Neuronal stem cell (in vitro differentiated cells): ENCODE results near the gene GNAS. TPM values are rescaled to one million over a fixed set of nuclear protein-coding genes. Genes with fewer than 3 reads are reported as not detected.
A peak's percentile ranks its signal among the peaks of the same experiment; 100 is the strongest.

Source experiments
- DNase-seq: peaks from one replicate; pipeline ENCODE4 v3.0.0-alpha.2; 2013; ENCODE audit warnings: low spot score
- H2AFZ ChIP-seq: one replicate; pipeline ENCODE4 v1.6.1; 2013; ENCODE audit warnings: mild to moderate bottlenecking, low read length, inconsistent platforms
- H2AK5ac ChIP-seq: 2 replicates; pipeline ENCODE4 v1.6.1; 2013; ENCODE audit warnings: low read depth, mild to moderate bottlenecking, inconsistent platforms, low read length, moderate library complexity, mixed read lengths
- H2BK120ac ChIP-seq: 2 replicates; pipeline ENCODE4 v1.6.1; 2013; ENCODE audit warnings: low read depth, mild to moderate bottlenecking, inconsistent platforms, low read length, moderate library complexity, mixed read lengths
- H2BK12ac ChIP-seq: one replicate; pipeline ENCODE4 v1.6.1; 2013; ENCODE audit warnings: low read length, inconsistent platforms
- H2BK15ac ChIP-seq: 2 replicates; pipeline ENCODE4 v1.6.1; 2013; ENCODE audit warnings: mild to moderate bottlenecking, low read length, inconsistent platforms, mixed read lengths
- H2BK5ac ChIP-seq: one replicate; pipeline ENCODE4 v1.6.1; 2013; ENCODE audit warnings: inconsistent platforms, mild to moderate bottlenecking, low read length, moderate library complexity
- H3K14ac ChIP-seq: one replicate; pipeline ENCODE4 v1.6.1; 2013; ENCODE audit warnings: low read length, inconsistent platforms
- H3K18ac ChIP-seq: 2 replicates; pipeline ENCODE4 v1.6.1; 2013; ENCODE audit warnings: low read length, inconsistent platforms
- H3K23ac ChIP-seq: 2 replicates; pipeline ENCODE4 v1.6.1; 2013; ENCODE audit warnings: low read depth, mild to moderate bottlenecking, mixed read lengths, low read length, inconsistent platforms; ENCODE audit not compliant: poor library complexity
- H3K27ac ChIP-seq: replicated peaks from 3 replicates; pipeline ENCODE4 v1.5.1; 2013; ENCODE audit warnings: low read length, inconsistent platforms
- H3K27me3 ChIP-seq, 3 experiments: 2 replicates each; pipeline ENCODE4 v1.6.1; 2013; ENCODE audit warnings: low read length in 3 of 3, mild to moderate bottlenecking in 2 of 3, inconsistent platforms in 1 of 3, low read depth in 1 of 3, mixed read lengths in 1 of 3, moderate library complexity in 1 of 3; ENCODE audit not compliant: control insufficient read depth in 3 of 3, insufficient read depth in 3 of 3
- H3K36me3 ChIP-seq, 2 donors: replicated peaks in 1 of 2; 2 replicates each; pipeline ENCODE4 v1.6.1; 2013; ENCODE audit warnings: low read length in 2 of 2; ENCODE audit not compliant: control insufficient read depth in 2 of 2, insufficient read depth in 2 of 2
- H3K4ac ChIP-seq: 2 replicates; pipeline ENCODE4 v1.6.1; 2013; ENCODE audit warnings: inconsistent platforms, mild to moderate bottlenecking, low read length, moderate library complexity
- H3K4me1 ChIP-seq, 2 donors: 1 replicate in 1 of 2; 2 replicates in 1 of 2; pipeline ENCODE4 v1.6.1; 2013; ENCODE audit warnings: low read length in 2 of 2, low read depth in 1 of 2; ENCODE audit not compliant: control insufficient read depth in 2 of 2, insufficient read depth in 1 of 2
- H3K4me2 ChIP-seq: one replicate; pipeline ENCODE4 v1.6.1; 2013; ENCODE audit warnings: mild to moderate bottlenecking, low read length, inconsistent platforms; ENCODE audit not compliant: insufficient read depth, poor library complexity, severe bottlenecking
- H3K4me3 ChIP-seq, 2 donors: 2 replicates each; pipeline ENCODE4 v1.5.1; 2013; ENCODE audit warnings: low read length in 2 of 2, mild to moderate bottlenecking in 2 of 2, inconsistent platforms in 1 of 2, moderate library complexity in 1 of 2
- H3K79me1 ChIP-seq: one replicate; pipeline ENCODE4 v1.6.1; 2013; ENCODE audit warnings: low read depth, mild to moderate bottlenecking, inconsistent platforms, low read length, moderate library complexity
- H3K9ac ChIP-seq: one replicate; pipeline ENCODE4 v1.6.1; 2013; ENCODE audit warnings: mild to moderate bottlenecking, low read depth, low read length, inconsistent platforms; ENCODE audit not compliant: poor library complexity
- H3K9me3 ChIP-seq, 2 donors: replicated peaks in 1 of 2; 2 replicates each; pipeline versions ENCODE3 to v1.6.1; 2013; ENCODE audit warnings: low read length in 2 of 2, mild to moderate bottlenecking in 2 of 2, inconsistent platforms in 1 of 2, low read depth in 1 of 2, mixed read lengths in 1 of 2, moderate library complexity in 1 of 2; ENCODE audit not compliant: control insufficient read depth in 2 of 2, insufficient read depth in 1 of 2
- H4K8ac ChIP-seq: one replicate; pipeline ENCODE4 v1.6.1; 2013; ENCODE audit warnings: low read depth, mild to moderate bottlenecking, inconsistent platforms, low read length, moderate library complexity
- H4K91ac ChIP-seq: one replicate; pipeline ENCODE4 v1.6.1; 2013; ENCODE audit warnings: low read length, low read depth, mild to moderate bottlenecking, inconsistent platforms; ENCODE audit not compliant: poor library complexity
- WGBS, 2 donors: extraction: QIAGEN DNeasy Blood & Tissue Kit; methylation state at CpG; one replicate each; pipeline ENCODE4 v1.1.7; 2013; ENCODE audit warnings: missing lambda C conversion rate in 2 of 2, mixed read lengths in 1 of 2; ENCODE audit not compliant: insufficient read length in 2 of 2, insufficient replicate concordance in 1 of 2; ENCODE audit errors: extremely low coverage in 2 of 2; 5-methylcytosine and 5-hydroxymethylcytosine counted together
- polyA plus RNA-seq, 2 experiments: library from polyadenylated mRNA; stranded (reverse); fragments of 200-250 nt; gene quantifications; one replicate each; pipeline ENCODE4 v1.2.3, GENCODE V29; 2013

GNAS gene
- 1,720 TPM for polyA plus RNA-seq (2013, experiment 1 of 2)
- 1,692 TPM for polyA plus RNA-seq (2013, experiment 2 of 2)

DNA sequence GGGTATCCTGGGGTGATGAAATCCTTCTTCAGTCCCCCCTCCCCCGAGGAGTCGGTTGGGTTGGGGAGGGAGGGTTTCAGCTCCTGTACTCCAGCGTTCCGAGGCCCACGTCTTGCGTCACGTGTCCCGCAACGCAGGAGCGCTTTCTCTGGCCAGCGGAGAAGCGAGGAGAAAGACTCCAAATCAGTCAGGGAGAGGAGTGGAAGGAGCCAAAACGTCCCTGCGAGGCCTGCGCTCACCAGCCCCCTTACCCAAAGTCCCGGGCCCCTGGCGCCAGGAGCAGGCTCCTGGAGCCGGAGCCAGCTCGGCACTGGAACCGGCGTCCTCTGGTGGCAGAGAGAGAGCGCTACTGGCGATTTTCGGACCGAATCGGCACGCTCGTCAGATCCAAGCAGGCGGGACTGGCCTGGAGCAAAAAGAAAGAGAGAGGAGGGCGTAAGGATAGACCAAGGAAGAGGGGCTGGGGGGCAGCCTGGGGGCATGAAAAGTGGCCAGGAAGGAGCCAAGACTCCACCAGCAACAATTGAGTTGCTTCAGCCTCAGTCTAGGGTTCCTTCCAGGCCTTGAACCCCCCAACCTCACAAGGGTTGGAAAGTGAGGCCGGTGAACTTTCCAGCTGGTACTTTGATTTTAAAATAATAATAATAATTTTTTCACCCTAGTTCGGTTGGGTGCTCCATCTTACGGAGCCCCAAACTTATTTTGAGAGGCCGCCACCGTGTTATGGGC is at the start of gene GNAS:
Gene GNAS (plus strand): TSS at position 174 of the 729 bp plus-strand sequence.
- H4K91ac ChIP-seq, result no peak within 1 kb of the TSS
- H3K4me2 ChIP-seq, result peak within 1 kb of the TSS; percentile 66
- peaks cover 3 to 11% of the 10 kb centered on the region in 2 donors for H3K9me3 ChIP-seq
- peak within 1 kb of the TSS; percentile 77 for H3K23ac ChIP-seq
- peak within 1 kb of the TSS; percentile 20 to 77 for H3K4me3 ChIP-seq
- H3K36me3 ChIP-seq, result no peaks in the 10 kb centered on the region
- DNase-seq, result peak; percentile 72
- peaks cover 3% of the 10 kb centered on the region for H3K79me1 ChIP-seq
- H2BK15ac ChIP-seq, result peak within 1 kb of the TSS; percentile 70
- H3K9ac ChIP-seq, result peak within 1 kb of the TSS; percentile 51
- WGBS, 2 donors, result no CpG with 5 or more reads among the region's 35 CpGs
- H2BK120ac ChIP-seq, result no peak within 1 kb of the TSS
- no peak within 1 kb of the TSS for H2BK12ac ChIP-seq
- H4K8ac ChIP-seq, result no peak within 1 kb of the TSS
- H2BK5ac ChIP-seq, result no peak within 1 kb of the TSS
- H3K4me1 ChIP-seq, result peaks cover 0 to 4% of the 10 kb centered on the region in 2 donors
- H3K14ac ChIP-seq, result no peak within 1 kb of the TSS
- H3K27me3 ChIP-seq, result peaks cover 17 to 94% (median 57%) of the 10 kb centered on the region in 3 experiments
- peak within 1 kb of the TSS; percentile 79 for H3K18ac ChIP-seq
- H3K4ac ChIP-seq, result no peak within 1 kb of the TSS
- H3K27ac ChIP-seq, result no peak within 1 kb of the TSS
- H2AK5ac ChIP-seq, result peak within 1 kb of the TSS; percentile 81
- peak within 1 kb of the TSS; percentile 93 for H2AFZ ChIP-seq

- Histone ChIP-seq H3K79me1 (no peaks in the 10 kb centered on the region), H2BK5ac (no peak overlapping the region), H4K8ac (no peak overlapping the region), H3K9ac (no peak overlapping the region), H4K91ac (no peak overlapping the region), H2AFZ (no peak overlapping the region), H2BK12ac (no peak overlapping the region), H3K4ac (no peak overlapping the region), H2BK120ac (no peak overlapping the region), H3K14ac (no peak overlapping the region), H2AK5ac (peak overlapping the region; percentile 34), H2BK15ac (peak overlapping the region; percentile 16), H3K4me1 (peaks cover 0 to 15% of the 10 kb centered on the region in 2 donors), H3K27ac (no peak overlapping the region), H3K18ac (peak overlapping the region; percentile 22), H3K4me2 (no peak overlapping the region), H3K9me3 (no peaks in the 10 kb centered on the region), H3K23ac (no peak overlapping the region), H3K27me3 (peaks cover 0 to 23% (median 0%) of the 10 kb centered on the region in 3 experiments), H3K36me3 (no peaks in the 10 kb centered on the region), H3K4me3 (no peak overlapping the region)
- no peak for DNase-seq
- no CpG with 5 or more reads among the region's 18 CpGs for WGBS, 2 donors
These were observed 49.0 kb upstream of the GNAS start for GRCh38 chr20:58803533-58803932.

- H2BK15ac ChIP-seq, result no peak overlapping the region
- no peak overlapping the region for H2BK12ac ChIP-seq
- H3K4ac ChIP-seq, result no peak overlapping the region
- H3K9ac ChIP-seq, result no peak overlapping the region
- no peak overlapping the region for H2BK5ac ChIP-seq
- H4K8ac ChIP-seq, result no peak overlapping the region
- H3K27me3 ChIP-seq, result peaks cover 0 to 23% (median 0%) of the 10 kb centered on the region in 3 experiments
- no peak overlapping the region for H3K4me2 ChIP-seq
- no peak overlapping the region for H4K91ac ChIP-seq
- H2BK120ac ChIP-seq, result no peak overlapping the region
- no peaks in the 10 kb centered on the region for H3K36me3 ChIP-seq
- H3K23ac ChIP-seq, result no peak overlapping the region
- no CpG with 5 or more reads among the region's 11 CpGs for WGBS, 2 donors
- H3K79me1 ChIP-seq, result no peaks in the 10 kb centered on the region
- H3K18ac ChIP-seq, result no peak overlapping the region
- H3K4me3 ChIP-seq, result no peak overlapping the region
- no peak overlapping the region for H3K27ac ChIP-seq
- no peaks in the 10 kb centered on the region for H3K9me3 ChIP-seq
- no peak for DNase-seq
- no peak overlapping the region for H2AFZ ChIP-seq
- H2AK5ac ChIP-seq, result no peak overlapping the region
- H3K14ac ChIP-seq, result no peak overlapping the region
- peaks cover 0 to 7% of the 10 kb centered on the region in 2 donors for H3K4me1 ChIP-seq
These were observed 44.7 kb upstream of the GNAS start for GRCh38 chr20:58807801-58808200.

- Histone ChIP-seq H4K91ac (no peak overlapping the region), H2AFZ (no peak overlapping the region), H3K36me3 (no peaks in the 10 kb centered on the region), H3K27ac (no peak overlapping the region), H3K23ac (no peak overlapping the region), H3K27me3 (peaks cover 0 to 24% (median 0%) of the 10 kb centered on the region in 3 experiments), H2AK5ac (no peak overlapping the region), H3K4me1 (peaks cover 0 to 7% of the 10 kb centered on the region in 2 donors), H2BK15ac (no peak overlapping the region), H3K79me1 (no peaks in the 10 kb centered on the region), H2BK5ac (no peak overlapping the region), H4K8ac (no peak overlapping the region), H3K14ac (peak overlapping the region; percentile 83), H2BK120ac (no peak overlapping the region), H3K4me2 (no peak overlapping the region), H3K4ac (no peak overlapping the region), H2BK12ac (no peak overlapping the region), H3K4me3 (no peak overlapping the region), H3K9ac (no peak overlapping the region), H3K18ac (no peak overlapping the region), H3K9me3 (no peaks in the 10 kb centered on the region)
- no CpG with 5 or more reads among the region's 17 CpGs for WGBS, 2 donors
- no peak for DNase-seq
These were observed 44.1 kb upstream of the GNAS start for GRCh38 chr20:58808271-58809046.
